ENCODE measurements around the gene CRYM. TPM values are rescaled to one million over a fixed set of nuclear protein-coding genes. Genes with fewer than 3 reads are reported as not detected.

CRYM gene
- 2.2 and 4.4 TPM in 2 replicates for total RNA-seq

DNA sequence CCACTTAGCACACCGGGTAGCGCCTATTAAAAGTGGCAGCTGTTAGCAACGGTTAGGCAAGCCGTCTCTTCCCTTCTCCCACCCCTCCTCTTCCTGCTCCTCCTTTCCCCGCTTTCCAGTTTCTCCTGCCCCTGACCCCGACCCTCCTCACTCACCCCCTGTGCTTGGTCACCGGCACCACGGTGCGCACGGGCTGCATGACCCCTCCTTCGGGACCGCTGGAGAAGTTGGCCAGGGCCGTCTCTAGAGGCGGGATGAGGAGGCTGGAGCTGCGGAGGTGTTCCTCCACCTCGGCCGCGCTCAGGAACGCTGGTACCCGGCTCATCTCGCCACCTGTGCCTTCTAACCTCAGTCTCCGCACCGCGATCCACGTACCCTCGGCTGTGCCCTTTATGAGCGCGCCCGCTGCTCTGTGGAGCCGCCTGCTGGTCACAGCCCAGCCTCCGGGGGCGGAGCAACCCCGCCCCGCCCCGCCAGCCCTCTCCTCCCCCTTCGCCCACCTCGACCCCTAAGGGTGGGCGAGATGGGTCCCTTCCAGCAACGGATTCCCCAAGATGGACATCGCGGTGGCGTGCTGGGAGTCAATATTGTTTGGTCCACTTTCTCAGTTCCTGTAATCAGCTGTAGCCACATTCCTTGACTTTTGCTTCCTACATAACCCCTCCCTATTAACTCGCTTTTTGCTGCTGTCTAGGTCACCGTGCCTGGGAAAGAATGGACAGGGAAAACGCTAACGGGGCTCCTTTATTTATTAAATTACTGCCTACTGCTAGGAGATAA lies at the start of gene CRYM:
CRYM (minus strand) TSS at position 364 of the 780 bp plus-strand sequence; CDS start at position 325, 39 bp downstream.

GRCh38 chr16:21233521-21234150 lies 44.5 kb downstream of the CRYM start, which contains the start of gene ANKS4B:
TSS of gene ANKS4B (plus strand) at chr16:21233699. CDS start at chr16:21233738, 39 bp downstream.

GRCh38 chr16:21211486-21211885 lies 66.6 kb downstream of the CRYM start, which contains the start of gene ZP2:
TSS of gene ZP2 (minus strand) at chr16:21211574. CDS start at chr16:21211547, 27 bp downstream.

Other genes with a start within 250 kb of the CRYM start
- under 0.01 TPM in 2 replicates for gene DNAH3, start 127.4 kb downstream of the CRYM start, total RNA-seq
- 59.8 and 107 TPM in 2 replicates for gene LDAF1, start 119.6 kb downstream of the CRYM start, total RNA-seq
- not detected in 2 replicates for gene ZP2, start 66.7 kb downstream of the CRYM start, total RNA-seq
- gene ANKS4B, start 44.6 kb downstream of the CRYM start, total RNA-seq, result under 0.01 TPM in 1 of 2 replicates, not detected in the other